ENCODE data around the gene BCAT1. TPM values are rescaled to one million over a fixed set of nuclear protein-coding genes. Genes with fewer than 3 reads are reported as not detected.

The BCAT1 gene
- total and polyA plus RNA-seq, 2 donors from 2014 or later = 1.3 to 15.5 TPM

DNA sequence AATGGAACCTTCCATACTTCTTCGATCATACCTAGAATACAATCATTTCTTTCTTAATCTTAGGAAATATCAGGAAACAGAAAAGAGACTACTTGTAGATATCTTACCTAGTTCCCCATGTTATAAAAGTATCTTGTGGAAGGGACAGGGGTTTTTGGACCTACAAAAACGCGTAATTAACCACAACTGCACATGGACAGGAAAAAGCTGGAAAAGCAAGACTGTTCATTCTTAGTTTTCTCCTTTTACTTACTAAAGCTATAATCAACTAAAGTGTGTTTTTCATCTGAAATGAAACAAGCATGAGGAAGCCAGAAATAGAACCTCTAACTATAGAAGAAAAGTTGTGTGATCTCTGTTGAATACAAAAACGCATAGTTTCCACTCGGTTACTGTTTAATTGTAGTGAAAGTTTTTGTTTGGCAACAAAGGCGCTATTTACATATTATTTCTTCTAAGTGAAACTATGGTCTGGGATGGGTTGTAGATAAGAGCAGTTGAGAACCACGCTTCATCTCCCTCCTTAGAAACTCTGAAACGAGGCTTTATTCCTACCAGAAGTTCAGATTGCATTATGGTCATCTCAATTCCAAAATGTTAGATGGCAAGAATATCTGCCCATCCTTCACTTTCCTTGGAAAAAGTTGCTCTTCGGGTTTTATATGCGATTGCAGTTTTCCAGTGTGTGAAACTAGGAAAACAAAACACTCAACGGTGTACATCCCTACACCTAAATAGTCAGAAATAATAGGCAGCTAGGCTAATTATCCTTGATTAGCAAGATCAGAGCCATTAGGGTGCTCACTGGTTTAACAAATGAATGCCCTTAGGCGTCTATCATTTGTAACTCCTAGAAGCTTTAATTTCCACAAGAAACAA lies 1.1 kb downstream of the BCAT1 start:
- FAIRE-seq = no peak
- no peaks in the 10 kb centered on the region for H3K36me3 ChIP-seq (ENCODE audit: control insufficient read depth in 2 of 3, insufficient read depth in 3 of 3, low read length in 3 of 3)
- DNase-seq = peak in 2 of 5 donors; percentile 12 to 31
- intact Hi-C loops (cut with DNase I) = no loop called here
- H3K27me3 ChIP-seq (ENCODE audit: control insufficient read depth, insufficient read depth, low read length) = no peaks in the 10 kb centered on the region
- peaks cover 0 to 3% (median 3%) of the 10 kb centered on the region in 3 donors for H3K4me1 ChIP-seq (ENCODE audit: control insufficient read depth in 2 of 3, insufficient read depth in 2 of 3, low read depth in 1 of 3, low read length in 3 of 3)
- H3K9ac ChIP-seq (ENCODE audit: low read length in 3 of 3) = peak overlapping the region in 1 of 3 donors; percentile 88
- H3K4me3 ChIP-seq (ENCODE audit: low read length in 3 of 3) = peak overlapping the region; percentile 60 to 94 (median 91)
- no peaks in the 10 kb centered on the region for H3K9me3 ChIP-seq (ENCODE audit: control insufficient read depth in 2 of 3, insufficient read depth in 1 of 3, low read length in 3 of 3)
- no peak overlapping the region for H3K27ac ChIP-seq (ENCODE audit: low read depth in 2 of 2, low read length in 2 of 2)
- TF ChIP-seq, protein P1, sequence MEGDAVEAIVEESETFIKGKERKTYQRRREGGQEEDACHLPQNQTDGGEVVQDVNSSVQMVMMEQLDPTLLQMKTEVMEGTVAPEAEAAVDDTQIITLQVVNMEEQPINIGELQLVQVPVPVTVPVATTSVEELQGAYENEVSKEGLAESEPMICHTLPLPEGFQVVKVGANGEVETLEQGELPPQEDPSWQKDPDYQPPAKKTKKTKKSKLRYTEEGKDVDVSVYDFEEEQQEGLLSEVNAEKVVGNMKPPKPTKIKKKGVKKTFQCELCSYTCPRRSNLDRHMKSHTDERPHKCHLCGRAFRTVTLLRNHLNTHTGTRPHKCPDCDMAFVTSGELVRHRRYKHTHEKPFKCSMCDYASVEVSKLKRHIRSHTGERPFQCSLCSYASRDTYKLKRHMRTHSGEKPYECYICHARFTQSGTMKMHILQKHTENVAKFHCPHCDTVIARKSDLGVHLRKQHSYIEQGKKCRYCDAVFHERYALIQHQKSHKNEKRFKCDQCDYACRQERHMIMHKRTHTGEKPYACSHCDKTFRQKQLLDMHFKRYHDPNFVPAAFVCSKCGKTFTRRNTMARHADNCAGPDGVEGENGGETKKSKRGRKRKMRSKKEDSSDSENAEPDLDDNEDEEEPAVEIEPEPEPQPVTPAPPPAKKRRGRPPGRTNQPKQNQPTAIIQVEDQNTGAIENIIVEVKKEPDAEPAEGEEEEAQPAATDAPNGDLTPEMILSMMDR (IDR thresholded peaks at IDR 0.05; ENCODE audit: borderline replicate concordance, extremely low read depth, insufficient read depth) = no peak

DNA sequence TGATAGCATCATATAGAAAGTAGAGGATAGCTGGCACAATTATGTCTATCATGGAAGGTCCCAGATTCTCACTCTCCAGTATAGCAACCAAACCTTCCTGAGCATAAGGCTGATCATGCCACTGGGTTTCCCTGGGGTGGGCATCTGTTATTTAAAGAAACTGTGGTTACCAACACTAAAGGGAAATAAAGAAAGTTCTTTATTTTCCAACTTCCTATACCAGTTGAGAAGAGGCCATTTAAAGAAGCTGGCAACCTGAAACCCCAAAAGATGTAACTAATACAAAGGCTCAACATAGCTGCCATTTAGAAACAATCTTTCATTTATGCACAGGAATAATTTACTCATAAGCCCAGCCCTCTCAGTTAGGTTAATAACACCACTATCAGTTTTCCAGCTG lies 3.1 kb downstream of the BCAT1 start:
- TF ChIP-seq, protein P1 (IDR thresholded peaks at IDR 0.05; ENCODE audit: borderline replicate concordance, extremely low read depth, insufficient read depth) = no peak
- Histone ChIP-seq H3K9ac (ENCODE audit: low read length in 3 of 3) (no peak overlapping the region), H3K27ac (ENCODE audit: low read depth in 2 of 2, low read length in 2 of 2) (no peak overlapping the region), H3K4me3 (ENCODE audit: low read length in 3 of 3) (no peak overlapping the region), H3K9me3 (ENCODE audit: control insufficient read depth in 2 of 3, insufficient read depth in 1 of 3, low read length in 3 of 3) (no peaks in the 10 kb centered on the region), H3K27me3 (ENCODE audit: control insufficient read depth, insufficient read depth, low read length) (no peaks in the 10 kb centered on the region), H3K4me1 (ENCODE audit: control insufficient read depth in 2 of 3, insufficient read depth in 2 of 3, low read depth in 1 of 3, low read length in 3 of 3) (peaks cover 0 to 3% (median 3%) of the 10 kb centered on the region in 3 donors), H3K36me3 (ENCODE audit: control insufficient read depth in 2 of 3, insufficient read depth in 3 of 3, low read length in 3 of 3) (no peaks in the 10 kb centered on the region)
- DNase-seq (no peak), FAIRE-seq (no peak)
- intact Hi-C loops (cut with DNase I) = no loop called here

GRCh38 chr12:24945039-24945438 lies 3.9 kb downstream of the BCAT1 start:
- no peaks in the 10 kb centered on the region for H3K9me3 ChIP-seq (ENCODE audit: control insufficient read depth in 2 of 3, insufficient read depth in 1 of 3, low read length in 3 of 3)
- H3K4me3 ChIP-seq (ENCODE audit: low read length in 3 of 3) = no peak overlapping the region
- H3K36me3 ChIP-seq (ENCODE audit: control insufficient read depth in 2 of 3, insufficient read depth in 3 of 3, low read length in 3 of 3) = no peaks in the 10 kb centered on the region
- peaks cover 0 to 3% (median 3%) of the 10 kb centered on the region in 3 donors for H3K4me1 ChIP-seq (ENCODE audit: control insufficient read depth in 2 of 3, insufficient read depth in 2 of 3, low read depth in 1 of 3, low read length in 3 of 3)
- intact Hi-C loops (cut with DNase I) = no loop called here
- H3K9ac ChIP-seq (ENCODE audit: low read length in 3 of 3) = no peak overlapping the region
- no peak for FAIRE-seq
- DNase-seq = no peak
- no peaks in the 10 kb centered on the region for H3K27me3 ChIP-seq (ENCODE audit: control insufficient read depth, insufficient read depth, low read length)
- TF ChIP-seq, protein P1 (IDR thresholded peaks at IDR 0.05; ENCODE audit: borderline replicate concordance, extremely low read depth, insufficient read depth) = no peak
- H3K27ac ChIP-seq (ENCODE audit: low read depth in 2 of 2, low read length in 2 of 2) = no peak overlapping the region

All from kidney (tissue), 14 donors.